ENCODE measurements around the gene KRT86.
"Not testable (repeated sequence)": the region's sequence is repeated elsewhere in the genome, so short reads cannot be mapped to it uniquely, and the experiment has no call there.

KRT86 gene

DNA sequence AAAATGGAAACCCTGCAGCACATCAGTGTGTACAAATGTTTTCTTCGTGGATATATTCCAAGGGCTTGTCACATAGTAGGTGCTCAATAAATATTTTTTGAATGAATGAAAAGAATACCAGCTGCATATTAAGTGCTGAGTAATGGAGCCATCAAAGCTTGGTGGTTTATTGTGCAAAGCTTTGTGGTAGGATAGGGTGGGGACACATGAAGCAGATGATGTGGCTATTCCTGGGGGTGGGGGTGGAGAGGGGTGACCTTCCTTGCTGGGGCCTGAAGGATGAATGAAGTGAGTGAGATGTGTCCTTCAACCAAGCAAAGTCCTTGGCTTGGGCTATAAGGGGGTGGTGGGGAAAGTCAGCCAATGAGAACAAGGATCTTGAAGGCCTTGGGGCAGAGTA is 21.2 kb downstream of the KRT86 start:
- no peak for TF ChIP-seq ZNF274 (IDR thresholded peaks at IDR 0.05; ENCODE audit: low read depth, low read length)

DNA sequence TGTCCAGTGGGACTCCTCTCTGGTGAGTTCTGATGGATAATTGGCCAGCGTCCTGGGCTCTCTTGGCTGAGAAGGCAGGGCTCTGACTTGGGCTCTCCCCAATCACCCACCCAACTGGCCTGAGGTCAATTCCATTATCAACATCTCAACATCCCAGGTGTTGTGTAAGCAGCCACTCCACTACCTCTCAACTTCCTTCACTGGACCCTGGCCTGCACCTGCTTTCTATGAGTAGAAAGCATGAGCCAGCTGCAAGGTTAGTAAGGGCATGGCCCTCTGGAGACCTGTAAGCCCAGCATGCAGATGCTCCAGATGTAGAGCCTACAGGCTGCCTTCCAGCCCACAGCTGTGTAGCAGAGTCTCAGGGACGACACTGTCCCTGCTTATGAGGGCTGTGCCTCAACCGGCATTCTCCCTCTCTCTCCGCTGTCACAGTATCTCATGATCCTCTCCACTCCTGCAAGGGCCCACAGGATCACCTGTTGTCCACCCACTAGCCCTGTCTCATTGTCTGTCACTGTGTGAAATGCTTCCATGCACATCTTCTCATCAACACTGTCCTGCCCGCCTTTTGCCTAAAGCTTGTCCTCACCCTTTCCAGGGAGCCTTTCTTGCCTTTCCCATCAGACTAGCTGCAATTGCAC is 22.2 kb downstream of the KRT86 start:
- TF ChIP-seq ZNF274 (IDR thresholded peaks at IDR 0.05; ENCODE audit: low read depth, low read length), result no peak
- no peak overlapping the region for H3K4me3 ChIP-seq (ENCODE audit: low read length)

More for the DNA sequence above, 21.2 kb downstream of the KRT86 start:
- no peak overlapping the region for H3K4me3 ChIP-seq (ENCODE audit: low read length)

DNA sequence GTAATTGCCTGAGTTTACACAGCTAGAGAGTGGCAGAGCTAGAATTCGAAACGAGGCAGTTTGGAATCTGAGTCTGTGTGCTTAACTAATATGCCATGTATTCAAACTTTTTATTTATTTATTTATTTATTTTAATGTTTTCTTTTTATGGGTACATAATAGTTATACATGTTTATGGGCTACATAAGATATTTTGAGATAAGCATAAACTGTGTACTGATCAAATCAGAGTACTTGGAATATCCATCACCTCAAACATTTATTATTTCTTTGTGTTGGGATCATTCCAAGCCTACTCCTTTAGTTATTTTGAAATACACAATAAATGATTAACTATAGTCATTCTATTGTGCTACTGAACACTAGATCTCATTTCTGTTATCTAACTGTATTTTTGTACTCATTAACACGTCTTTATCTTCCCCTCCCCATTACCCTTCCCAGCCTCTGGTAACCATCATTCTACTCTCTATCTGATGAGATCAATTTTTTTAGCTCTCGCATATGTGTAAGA is 24.3 kb downstream of the KRT86 start:
- TF ChIP-seq ZNF274 (IDR thresholded peaks at IDR 0.05; ENCODE audit: low read depth, low read length), result no peak
- no peak overlapping the region for H3K4me3 ChIP-seq (ENCODE audit: low read length)

DNA sequence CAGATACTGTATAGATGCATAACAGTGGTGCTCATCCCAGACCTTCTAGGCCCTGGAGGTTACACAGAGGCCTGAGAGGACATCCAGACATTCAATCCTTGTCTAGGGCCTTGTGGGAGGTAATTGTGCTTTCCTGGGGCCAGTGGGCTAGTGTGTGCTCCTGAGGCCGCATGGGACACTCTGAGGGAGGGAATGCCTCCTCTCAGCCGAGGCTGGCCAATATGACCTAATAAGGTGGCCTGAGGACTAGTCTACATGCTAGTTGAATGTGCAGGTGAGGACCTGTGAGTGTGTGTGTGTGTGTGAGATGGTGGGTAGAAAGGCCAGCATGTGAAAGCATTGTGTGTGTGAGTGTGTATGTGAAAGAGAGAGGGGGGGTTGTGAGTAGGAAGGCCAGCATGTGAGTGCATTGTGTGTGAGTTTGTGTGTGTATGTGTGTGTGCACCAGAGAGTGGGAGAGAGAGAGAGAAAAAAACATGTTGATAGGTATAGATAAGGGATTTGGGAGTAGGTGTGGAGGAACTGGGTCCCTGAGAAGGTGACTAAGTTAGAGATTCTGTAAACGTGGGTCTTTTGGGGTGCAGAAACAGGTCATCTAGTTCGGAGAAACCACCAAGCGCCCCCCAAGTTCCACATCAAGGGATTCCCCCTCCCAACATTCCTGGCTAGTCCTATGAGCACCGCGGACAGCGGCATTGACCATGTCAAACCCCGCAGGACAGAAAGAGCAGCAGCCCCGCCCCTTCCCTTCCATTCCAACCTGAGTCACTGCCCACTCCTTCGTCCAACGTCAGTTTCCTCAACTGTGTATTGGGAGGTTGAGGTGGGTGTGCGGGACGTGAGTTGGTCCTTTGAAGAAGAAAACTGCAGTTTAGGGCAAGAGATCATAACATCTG is 26.6 kb downstream of the KRT86 start:
- no peak for TF ChIP-seq ZNF274 (IDR thresholded peaks at IDR 0.05; ENCODE audit: low read depth, low read length)

DNA sequence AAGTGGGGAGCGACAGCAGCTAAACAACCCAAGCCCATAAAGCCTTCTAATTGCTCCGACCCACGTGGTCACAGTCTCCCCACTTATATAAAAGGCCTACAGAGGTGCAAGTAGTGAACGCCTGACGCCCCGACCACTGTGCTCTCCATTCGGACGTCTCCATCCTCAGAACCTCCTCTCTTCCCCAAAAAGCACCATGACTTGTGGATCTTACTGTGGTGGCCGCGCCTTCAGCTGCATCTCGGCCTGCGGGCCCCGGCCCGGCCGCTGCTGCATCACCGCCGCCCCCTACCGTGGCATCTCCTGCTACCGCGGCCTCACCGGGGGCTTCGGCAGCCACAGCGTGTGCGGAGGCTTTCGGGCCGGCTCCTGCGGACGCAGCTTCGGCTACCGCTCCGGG is 27.3 kb downstream of the KRT86 start:
- H3K4me3 ChIP-seq (ENCODE audit: low read length), result not testable (repeated sequence)

More for the DNA sequence above, 26.6 kb downstream of the KRT86 start:
- no peak overlapping the region for H3K4me3 ChIP-seq (ENCODE audit: low read length)

DNA sequence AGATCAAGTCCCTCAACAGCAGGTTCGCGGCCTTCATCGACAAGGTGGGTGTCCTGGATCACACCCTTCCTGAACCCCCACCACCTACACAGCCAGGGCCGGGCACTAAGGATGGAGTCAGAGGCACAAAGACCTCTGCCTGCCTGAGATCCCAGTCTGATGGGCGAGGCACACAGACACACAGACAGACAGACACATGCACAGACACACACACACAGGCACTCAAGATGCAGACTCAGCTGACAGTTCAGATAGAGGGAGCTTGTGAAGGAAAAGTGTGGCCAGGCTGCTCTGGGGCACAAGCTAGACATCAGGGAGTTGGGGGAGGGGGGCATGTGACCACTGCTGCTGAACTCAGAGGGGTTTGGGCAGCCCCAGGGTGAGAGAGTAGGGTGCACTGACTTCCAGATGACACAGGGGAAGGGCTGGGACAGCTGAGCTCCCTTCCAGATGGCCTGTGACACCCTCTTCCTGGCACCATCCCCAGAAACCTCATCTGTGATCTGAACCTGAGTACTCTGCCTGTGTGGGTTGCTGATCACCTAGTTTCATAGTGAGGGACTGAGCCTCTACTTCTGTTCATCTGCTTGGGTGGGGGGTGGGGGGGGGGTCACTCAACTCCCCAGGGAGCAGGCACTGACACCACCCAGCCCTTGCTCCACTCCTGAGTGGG is 27.9 kb downstream of the KRT86 start:
- not testable (repeated sequence) for H3K4me3 ChIP-seq (ENCODE audit: low read length)

DNA sequence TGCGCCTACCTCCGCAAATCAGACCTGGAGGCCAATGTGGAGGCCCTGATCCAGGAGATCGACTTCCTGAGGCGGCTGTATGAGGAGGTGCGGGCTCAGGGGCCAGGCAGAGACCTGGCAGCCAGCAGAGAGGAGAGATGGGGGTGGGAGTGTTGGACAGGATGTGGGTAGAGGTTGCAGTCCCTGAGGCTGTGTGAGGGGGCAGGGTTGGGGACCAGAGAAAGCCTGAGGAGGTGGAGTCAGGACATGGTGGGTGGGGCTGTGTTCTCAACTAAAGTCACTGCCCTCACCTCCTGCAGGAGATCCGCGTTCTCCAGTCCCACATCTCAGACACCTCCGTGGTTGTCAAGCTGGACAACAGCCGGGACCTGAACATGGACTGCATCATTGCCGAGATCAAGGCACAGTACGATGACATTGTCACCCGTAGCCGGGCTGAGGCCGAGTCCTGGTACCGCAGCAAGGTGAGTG is 30.5 kb downstream of the KRT86 start:
- not testable (repeated sequence) for H3K4me3 ChIP-seq (ENCODE audit: low read length)

DNA sequence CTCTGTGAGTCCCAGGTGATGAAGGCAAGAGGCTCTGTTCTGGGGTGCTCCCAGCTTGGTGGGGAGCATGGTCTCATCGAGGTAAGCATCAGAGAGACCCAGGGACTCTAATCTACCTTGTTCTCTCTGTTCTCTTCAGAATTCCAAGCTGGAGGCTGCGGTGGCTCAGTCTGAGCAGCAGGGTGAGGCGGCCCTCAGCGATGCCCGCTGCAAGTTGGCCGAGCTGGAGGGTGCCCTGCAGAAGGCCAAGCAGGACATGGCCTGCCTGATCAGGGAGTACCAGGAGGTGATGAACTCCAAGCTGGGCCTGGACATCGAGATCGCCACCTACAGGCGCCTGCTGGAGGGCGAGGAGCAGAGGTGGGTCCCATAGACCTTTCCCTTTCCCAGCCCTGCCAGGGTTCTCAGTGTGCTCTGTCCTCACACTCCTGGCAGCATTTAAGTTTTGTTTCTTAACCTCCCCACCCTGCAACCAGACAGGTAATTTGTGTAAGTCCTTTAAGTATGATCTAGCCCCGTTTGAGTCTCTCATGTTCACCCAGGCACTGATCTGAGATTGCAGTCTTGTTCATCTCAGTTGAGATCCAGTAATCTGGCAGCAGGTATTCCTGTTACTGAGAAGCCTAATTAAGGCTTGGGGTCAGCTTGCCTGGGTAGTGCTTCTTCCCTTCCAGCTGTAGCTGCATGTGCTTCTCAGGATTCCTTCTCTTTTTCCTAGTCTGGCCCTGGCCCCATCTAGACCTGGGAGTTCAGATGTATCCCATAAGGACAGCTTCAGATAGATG is 31.7 kb downstream of the KRT86 start:
- no peak overlapping the region for H3K4me3 ChIP-seq (ENCODE audit: low read length)
- no peak for TF ChIP-seq ZNF274 (IDR thresholded peaks at IDR 0.05; ENCODE audit: low read depth, low read length)

DNA sequence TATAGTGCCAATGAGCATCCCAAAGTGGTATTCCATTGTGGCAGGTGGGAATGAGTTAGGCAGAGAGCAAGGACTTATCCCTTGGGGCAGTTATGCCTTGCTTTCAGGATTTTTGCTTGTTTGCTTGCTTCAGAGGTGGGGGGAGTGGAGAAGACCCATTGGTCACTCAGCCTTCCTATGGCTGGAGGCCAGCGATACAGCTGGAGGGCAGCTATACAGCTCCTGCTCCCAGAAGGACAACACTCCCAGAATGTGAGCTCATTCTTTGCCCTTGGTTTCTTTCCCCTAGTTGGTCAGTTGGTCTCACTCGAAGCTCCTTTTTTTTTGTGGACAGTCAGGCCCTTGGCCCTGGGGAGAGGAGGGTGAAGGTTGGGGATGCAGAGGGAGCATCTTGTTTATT is 32.3 kb downstream of the KRT86 start:
- H3K4me3 ChIP-seq (ENCODE audit: low read length), result no peak overlapping the region
- TF ChIP-seq ZNF274 (IDR thresholded peaks at IDR 0.05; ENCODE audit: low read depth, low read length), result no peak

DNA sequence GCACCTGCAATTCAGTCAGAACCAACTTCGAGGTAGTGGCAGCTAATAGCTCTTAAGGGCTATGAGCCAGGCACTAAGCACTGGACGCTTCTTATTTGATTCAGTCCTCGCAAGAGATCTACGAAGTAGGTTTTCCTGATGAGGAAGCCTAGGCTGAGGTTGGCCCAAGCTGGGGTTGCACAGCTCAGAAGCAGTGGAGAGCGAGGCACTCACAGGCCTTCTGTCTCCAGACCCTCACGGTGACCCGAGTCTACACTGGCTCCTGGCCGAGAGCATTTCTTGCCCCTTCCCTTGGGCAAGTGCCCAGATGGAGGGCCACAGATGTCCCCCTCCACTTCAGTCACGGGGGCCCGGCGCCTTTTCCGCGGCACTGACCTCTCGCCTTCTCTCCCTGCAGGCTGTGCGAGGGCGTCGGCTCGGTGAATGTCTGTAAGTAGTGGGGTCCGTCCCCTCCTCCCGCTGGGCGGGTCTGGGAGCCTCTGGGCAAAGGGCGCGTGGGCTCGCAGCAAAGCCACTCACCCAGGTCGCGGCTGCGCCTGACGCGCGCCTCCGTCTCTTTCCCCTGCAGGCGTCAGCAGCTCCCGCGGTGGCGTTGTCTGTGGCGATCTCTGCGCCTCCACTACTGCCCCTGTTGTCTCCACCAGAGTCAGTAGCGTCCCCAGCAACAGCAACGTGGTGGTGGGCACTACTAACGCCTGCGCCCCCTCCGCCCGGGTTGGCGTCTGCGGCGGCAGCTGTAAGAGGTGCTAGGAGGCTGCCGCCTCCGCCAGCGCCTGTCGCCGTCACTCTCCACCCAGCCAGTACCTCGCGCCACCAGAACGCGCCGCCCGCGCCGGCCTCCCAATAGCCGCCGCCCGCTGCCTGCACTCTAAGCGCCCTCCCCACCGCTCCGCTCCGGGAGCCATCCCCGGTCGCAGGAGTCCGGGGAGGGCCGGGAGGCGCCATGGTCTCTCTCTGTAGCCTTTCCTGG is 33.7 kb downstream of the KRT86 start:
- no peak overlapping the region for H3K4me3 ChIP-seq (ENCODE audit: low read length)
- no peak for TF ChIP-seq ZNF274 (IDR thresholded peaks at IDR 0.05; ENCODE audit: low read depth, low read length)

DNA sequence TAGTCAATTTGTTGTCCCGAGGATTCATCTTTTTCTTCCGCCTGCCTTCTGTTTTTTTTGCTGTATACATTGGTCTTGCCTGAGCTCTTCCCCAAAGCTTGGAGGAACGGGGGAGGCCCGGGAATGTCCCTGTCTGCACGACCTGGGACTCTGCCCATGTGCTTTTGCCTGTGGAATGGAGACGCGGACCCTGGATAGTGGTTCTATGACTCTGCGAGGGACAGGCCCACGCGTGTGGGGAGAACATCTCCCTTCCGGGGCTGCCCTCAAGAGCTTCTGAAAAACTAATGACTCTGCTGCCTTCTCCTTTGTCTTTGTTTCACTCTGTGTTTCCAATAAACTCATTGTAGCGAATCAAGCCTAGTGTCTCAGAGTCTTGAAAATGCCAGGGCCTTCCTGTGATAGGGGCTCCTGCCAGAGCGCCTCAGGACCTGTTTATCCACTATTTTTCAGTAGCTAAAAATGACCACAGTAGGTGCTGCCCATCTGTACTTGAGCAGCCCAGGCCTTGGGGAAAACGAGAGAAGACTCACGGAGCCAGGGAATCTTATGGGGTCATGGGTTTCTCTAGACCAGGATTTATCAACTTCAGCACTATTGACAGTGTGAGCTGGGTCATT is 34.5 kb downstream of the KRT86 start:
- TF ChIP-seq ZNF274 (IDR thresholded peaks at IDR 0.05; ENCODE audit: low read depth, low read length), result no peak
- no peak overlapping the region for H3K4me3 ChIP-seq (ENCODE audit: low read length)

DNA sequence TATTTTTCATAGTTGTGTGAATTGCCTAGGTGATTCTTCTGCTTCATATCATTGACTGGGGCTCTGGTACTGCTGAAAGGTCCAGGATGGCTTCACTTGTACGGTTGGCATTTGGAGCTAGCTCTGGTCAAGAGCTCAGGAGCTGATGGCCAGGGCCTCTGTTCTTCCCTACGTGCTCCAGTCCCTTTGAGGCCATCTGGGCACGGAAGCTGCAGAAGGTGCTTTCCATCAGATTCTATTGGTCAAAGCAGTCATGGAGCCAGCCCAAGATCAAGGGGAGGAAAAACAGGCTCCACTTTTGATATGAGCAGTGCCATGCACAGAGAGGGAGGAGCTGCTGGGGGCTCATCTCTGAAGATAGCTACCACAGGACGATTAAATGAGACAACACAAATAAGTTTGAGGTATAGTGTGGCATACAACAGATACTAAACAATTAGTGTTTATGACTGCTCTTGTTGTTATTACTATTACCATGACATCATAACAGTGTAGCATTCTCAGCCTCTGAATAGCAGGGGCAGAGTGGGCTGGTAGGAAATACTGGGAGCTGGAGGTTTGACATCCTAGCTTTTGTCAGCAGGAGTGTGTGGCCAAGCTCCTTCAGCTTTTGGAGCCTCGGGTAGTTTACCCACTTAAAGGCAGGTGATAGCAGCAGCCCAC is 36.3 kb downstream of the KRT86 start:
- no peak overlapping the region for H3K4me3 ChIP-seq (ENCODE audit: low read length)
- no peak for TF ChIP-seq ZNF274 (IDR thresholded peaks at IDR 0.05; ENCODE audit: low read depth, low read length)

Measured in GM08714 (cell line).